K562 (cell line): ENCODE measurements around the gene TARBP1. TPM values are rescaled to one million over a fixed set of nuclear protein-coding genes. Genes with fewer than 3 reads are reported as not detected.

Experiments used
- ADNP ChIP-seq: fragments of 200-800 bp; sonication (Bioruptor generic); IDR thresholded peaks from 2 replicates; pipeline ENCODE4 v1.6.1; 2016; ENCODE audit warnings: missing genetic modification characterization, missing compliant biosample characterization
- ASH1L ChIP-seq: fragments of 450-650 bp; IDR thresholded peaks from 2 replicates; pipeline ENCODE4 v1.6.1; 2018; ENCODE audit warnings: borderline replicate concordance, mild to moderate bottlenecking, low read depth; ENCODE audit not compliant: partially characterized antibody
- ATF1 ChIP-seq, 2 experiments: fragments of 450-650 bp in 1 of 2; IDR thresholded peaks; 2 replicates each; pipeline ENCODE4 v1.6.1; 2016; ENCODE audit warnings: missing compliant biosample characterization in 1 of 2, missing genetic modification characterization in 1 of 2
- C11orf30 ChIP-seq: fragments of 450-650 bp; IDR thresholded peaks from 2 replicates; pipeline ENCODE4 v1.6.1; 2016; ENCODE audit warnings: low read depth, mild to moderate bottlenecking
- CCAR2 ChIP-seq: fragments of 200-400 bp; formaldehyde crosslinking; IDR thresholded peaks from 2 replicates; pipeline ENCODE4 v1.6.1; 2017; ENCODE audit warnings: mild to moderate bottlenecking, low read depth, low read length
- CREBBP ChIP-seq: IDR thresholded peaks from one replicate; pipeline ENCODE4 v1.6.1; 2012; ENCODE audit warnings: low read depth, mild to moderate bottlenecking, control low read depth, inconsistent platforms, low read length
- FOXJ2 ChIP-seq: fragments of 200-800 bp; sonication (Bioruptor generic); IDR thresholded peaks from 2 replicates; pipeline ENCODE4 v1.6.1; 2016; ENCODE audit warnings: missing genetic modification characterization, missing compliant biosample characterization
- HDAC2 ChIP-seq: fragments of 450-650 bp; IDR thresholded peaks from 2 replicates; pipeline ENCODE4 v1.6.1; 2016; ENCODE audit warnings: mild to moderate bottlenecking
- KDM1A ChIP-seq, 2 experiments: fragments of 450-650 bp; IDR thresholded peaks; 2 replicates each; pipeline ENCODE4 v1.6.1; 2016; ENCODE audit warnings: mild to moderate bottlenecking in 2 of 2
- MAFG ChIP-seq: fragments of 450-650 bp; conservative IDR thresholded peaks from 2 replicates; pipeline ENCODE4 v1.6.1; 2016; ENCODE audit warnings: missing genetic modification characterization, missing compliant biosample characterization
- NEUROD1 ChIP-seq: fragments of 150-350 bp; IDR thresholded peaks from 2 replicates; pipeline ENCODE4 v1.6.1; 2014; ENCODE audit warnings: borderline replicate concordance, low read length, low read depth; ENCODE audit not compliant: partially characterized antibody
- NR2C1 ChIP-seq, 2 experiments: fragments of 450-650 bp; IDR thresholded peaks; 2 replicates each; pipeline ENCODE4 v1.6.1; 2017; ENCODE audit warnings: mild to moderate bottlenecking in 2 of 2, antibody characterized with exemption in 1 of 2, inconsistent platforms in 1 of 2, missing compliant biosample characterization in 1 of 2, missing genetic modification characterization in 1 of 2
- RBM15 ChIP-seq: fragments of 200-400 bp; formaldehyde crosslinking; IDR thresholded peaks from 2 replicates; pipeline ENCODE4 v1.6.1; 2018; ENCODE audit warnings: mild to moderate bottlenecking, low read length, moderate library complexity; ENCODE audit not compliant: insufficient read depth
- SMARCA4 ChIP-seq: fragments of 450-650 bp; IDR thresholded peaks from 2 replicates; pipeline ENCODE4 v1.6.1; 2016
- SOX6 ChIP-seq: fragments of 450-650 bp; IDR thresholded peaks from 2 replicates; pipeline ENCODE4 v1.6.1; 2014; ENCODE audit warnings: mild to moderate bottlenecking
- TRIM24 ChIP-seq, 2 experiments: fragments of 450-650 bp; IDR thresholded peaks; 2 replicates each; pipeline ENCODE4 v1.6.1; 2016
- ZNF780A ChIP-seq: fragments of 250-450 bp; sonication (Bioruptor Pico); IDR thresholded peaks from 2 replicates; pipeline ENCODE4 v1.5.0; 2021; ENCODE audit warnings: mild to moderate bottlenecking
- polyA plus RNA-seq, 8 experiments: library from polyadenylated mRNA; depleted of rRNA in 4 of 8; stranded (reverse) in 5 of 8; unstranded in 3 of 8; fragments of >200 nt; fragmentation: Nextera tagmentation in 2 of 8; fragmentation: Illumina TruSeq in 1 of 8; extraction: Ambion mirVana in 2 of 8; extraction: Trizol in 1 of 8; gene quantifications; 2 replicates each; pipeline versions ENCODE4 v1.2.1 to v1.2.3, GENCODE V29; 2011 to 2014; ENCODE audit warnings: inconsistent platforms in 1 of 8, missing spikeins in 1 of 8
- total RNA-seq, 7 experiments: library from RNA; depleted of rRNA in 6 of 7; stranded (reverse); fragments of >200 nt in 6 of 7; fragmentation: Illumina TruSeq in 2 of 7; extraction: Trizol in 2 of 7; gene quantifications; 2 replicates each; pipeline versions ENCODE4 v1.2.1 to v1.2.3, GENCODE V29; 2011 to 2021; ENCODE audit warnings: low replicate concordance in 1 of 7
- TF ChIP-seq, protein P1 (sequence below): sonication (generic); formaldehyde crosslinking; IDR thresholded peaks from 2 replicates; pipeline ENCODE4 v1.8.0; 2022; ENCODE audit warnings: mild to moderate bottlenecking, missing genetic modification reagents
- TF ChIP-seq, protein P2 (sequence below): fragments of 250-450 bp; sonication (Bioruptor Pico); IDR thresholded peaks from 2 replicates; pipeline ENCODE4 v1.4.0; 2020
- TF ChIP-seq, protein P3 (sequence below): fragments of 450-650 bp; IDR thresholded peaks from one replicate; pipeline ENCODE4 v1.6.1; 2018; ENCODE audit warnings: mild to moderate bottlenecking, moderate library complexity; ENCODE audit not compliant: partially characterized antibody
- TF ChIP-seq, protein P4 (sequence below): fragments of 450-650 bp; IDR thresholded peaks from 2 replicates; pipeline ENCODE4 v1.6.1; 2016; ENCODE audit warnings: antibody characterized with exemption

Gene TARBP1
- total and polyA plus RNA-seq, 9 of the 15 experiments (the other 6 are each of a cell fraction or from before 2014, with no cell fraction given): 8.8 to 48.0 (median 22.9) TPM

DNA sequence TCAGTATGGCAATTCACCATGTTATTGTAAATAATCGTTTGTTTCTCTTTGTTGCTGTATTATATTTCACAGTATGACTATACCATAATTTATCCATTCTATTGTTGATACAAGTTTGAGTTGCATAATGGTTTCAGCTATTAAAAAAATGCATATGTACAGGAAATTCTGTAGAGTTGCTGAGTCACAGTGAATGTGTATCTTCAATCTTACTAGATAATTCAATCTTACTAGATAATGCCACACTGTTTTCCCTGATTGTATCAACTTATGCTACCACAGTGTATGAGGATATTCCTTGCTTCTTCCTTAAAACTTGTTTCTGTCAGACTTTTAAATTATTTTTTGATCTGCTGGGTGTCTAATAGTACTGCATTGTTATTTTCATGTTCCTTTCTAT lies 109.2 kb downstream of the TARBP1 start (continued):
- TF ChIP-seq, protein P1, sequence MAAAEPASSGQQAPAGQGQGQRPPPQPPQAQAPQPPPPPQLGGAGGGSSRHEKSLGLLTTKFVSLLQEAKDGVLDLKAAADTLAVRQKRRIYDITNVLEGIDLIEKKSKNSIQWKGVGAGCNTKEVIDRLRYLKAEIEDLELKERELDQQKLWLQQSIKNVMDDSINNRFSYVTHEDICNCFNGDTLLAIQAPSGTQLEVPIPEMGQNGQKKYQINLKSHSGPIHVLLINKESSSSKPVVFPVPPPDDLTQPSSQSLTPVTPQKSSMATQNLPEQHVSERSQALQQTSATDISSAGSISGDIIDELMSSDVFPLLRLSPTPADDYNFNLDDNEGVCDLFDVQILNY: no peak
- TF ChIP-seq ATF1 (CRISPR knock-in tag; IDR thresholded peaks at IDR 0.05) (no peak), ATF1 (tag; IDR thresholded peaks at IDR 0.05) (no peak), NEUROD1 (no peak), MAFG (tag) (peak; percentile 96), CREBBP (no peak), ZNF780A (CRISPR knock-in tag) (no peak), SOX6 (peak; percentile 75; the same call in 1 of the 2 replicates), ADNP (0 out of 2 replicates have a peak, but pooled peaks have one; percentile 19), KDM1A (IDR thresholded peaks at IDR 0.05) (peak in 1 of 2 experiments; percentile 13; a peak in 1 of 4 replicates), HDAC2 (peak; percentile 68), ASH1L (peak; percentile 36), RBM15 (no peak), SMARCA4 (peak; percentile 84), CCAR2 (no peak), C11orf30 (peak; percentile 92), TRIM24 (IDR thresholded peaks at IDR 0.05) (peak; percentile 51 to 71; a peak in 2 of 4 replicates), FOXJ2 (peak; percentile 34; the same call in 1 of the 2 replicates), NR2C1 (IDR thresholded peaks at IDR 0.05) (no peak), NR2C1 (tag; IDR thresholded peaks at IDR 0.05) (no peak)
- TF ChIP-seq, protein P2, sequence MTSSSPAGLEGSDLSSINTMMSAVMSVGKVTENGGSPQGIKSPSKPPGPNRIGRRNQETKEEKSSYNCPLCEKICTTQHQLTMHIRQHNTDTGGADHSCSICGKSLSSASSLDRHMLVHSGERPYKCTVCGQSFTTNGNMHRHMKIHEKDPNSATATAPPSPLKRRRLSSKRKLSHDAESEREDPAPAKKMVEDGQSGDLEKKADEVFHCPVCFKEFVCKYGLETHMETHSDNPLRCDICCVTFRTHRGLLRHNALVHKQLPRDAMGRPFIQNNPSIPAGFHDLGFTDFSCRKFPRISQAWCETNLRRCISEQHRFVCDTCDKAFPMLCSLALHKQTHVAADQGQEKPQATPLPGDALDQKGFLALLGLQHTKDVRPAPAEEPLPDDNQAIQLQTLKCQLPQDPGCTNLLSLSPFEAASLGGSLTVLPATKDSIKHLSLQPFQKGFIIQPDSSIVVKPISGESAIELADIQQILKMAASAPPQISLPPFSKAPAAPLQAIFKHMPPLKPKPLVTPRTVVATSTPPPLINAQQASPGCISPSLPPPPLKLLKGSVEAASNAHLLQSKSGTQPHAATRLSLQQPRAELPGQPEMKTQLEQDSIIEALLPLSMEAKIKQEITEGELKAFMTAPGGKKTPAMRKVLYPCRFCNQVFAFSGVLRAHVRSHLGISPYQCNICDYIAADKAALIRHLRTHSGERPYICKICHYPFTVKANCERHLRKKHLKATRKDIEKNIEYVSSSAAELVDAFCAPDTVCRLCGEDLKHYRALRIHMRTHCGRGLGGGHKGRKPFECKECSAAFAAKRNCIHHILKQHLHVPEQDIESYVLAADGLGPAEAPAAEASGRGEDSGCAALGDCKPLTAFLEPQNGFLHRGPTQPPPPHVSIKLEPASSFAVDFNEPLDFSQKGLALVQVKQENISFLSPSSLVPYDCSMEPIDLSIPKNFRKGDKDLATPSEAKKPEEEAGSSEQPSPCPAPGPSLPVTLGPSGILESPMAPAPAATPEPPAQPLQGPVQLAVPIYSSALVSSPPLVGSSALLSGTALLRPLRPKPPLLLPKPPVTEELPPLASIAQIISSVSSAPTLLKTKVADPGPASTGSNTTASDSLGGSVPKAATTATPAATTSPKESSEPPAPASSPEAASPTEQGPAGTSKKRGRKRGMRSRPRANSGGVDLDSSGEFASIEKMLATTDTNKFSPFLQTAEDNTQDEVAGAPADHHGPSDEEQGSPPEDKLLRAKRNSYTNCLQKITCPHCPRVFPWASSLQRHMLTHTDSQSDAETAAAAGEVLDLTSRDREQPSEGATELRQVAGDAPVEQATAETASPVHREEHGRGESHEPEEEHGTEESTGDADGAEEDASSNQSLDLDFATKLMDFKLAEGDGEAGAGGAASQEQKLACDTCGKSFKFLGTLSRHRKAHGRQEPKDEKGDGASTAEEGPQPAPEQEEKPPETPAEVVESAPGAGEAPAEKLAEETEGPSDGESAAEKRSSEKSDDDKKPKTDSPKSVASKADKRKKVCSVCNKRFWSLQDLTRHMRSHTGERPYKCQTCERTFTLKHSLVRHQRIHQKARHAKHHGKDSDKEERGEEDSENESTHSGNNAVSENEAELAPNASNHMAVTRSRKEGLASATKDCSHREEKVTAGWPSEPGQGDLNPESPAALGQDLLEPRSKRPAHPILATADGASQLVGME: no peak
- TF ChIP-seq, protein P3, sequence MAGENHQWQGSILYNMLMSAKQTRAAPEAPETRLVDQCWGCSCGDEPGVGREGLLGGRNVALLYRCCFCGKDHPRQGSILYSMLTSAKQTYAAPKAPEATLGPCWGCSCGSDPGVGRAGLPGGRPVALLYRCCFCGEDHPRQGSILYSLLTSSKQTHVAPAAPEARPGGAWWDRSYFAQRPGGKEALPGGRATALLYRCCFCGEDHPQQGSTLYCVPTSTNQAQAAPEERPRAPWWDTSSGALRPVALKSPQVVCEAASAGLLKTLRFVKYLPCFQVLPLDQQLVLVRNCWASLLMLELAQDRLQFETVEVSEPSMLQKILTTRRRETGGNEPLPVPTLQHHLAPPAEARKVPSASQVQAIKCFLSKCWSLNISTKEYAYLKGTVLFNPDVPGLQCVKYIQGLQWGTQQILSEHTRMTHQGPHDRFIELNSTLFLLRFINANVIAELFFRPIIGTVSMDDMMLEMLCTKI: no peak
- TF ChIP-seq, protein P4, sequence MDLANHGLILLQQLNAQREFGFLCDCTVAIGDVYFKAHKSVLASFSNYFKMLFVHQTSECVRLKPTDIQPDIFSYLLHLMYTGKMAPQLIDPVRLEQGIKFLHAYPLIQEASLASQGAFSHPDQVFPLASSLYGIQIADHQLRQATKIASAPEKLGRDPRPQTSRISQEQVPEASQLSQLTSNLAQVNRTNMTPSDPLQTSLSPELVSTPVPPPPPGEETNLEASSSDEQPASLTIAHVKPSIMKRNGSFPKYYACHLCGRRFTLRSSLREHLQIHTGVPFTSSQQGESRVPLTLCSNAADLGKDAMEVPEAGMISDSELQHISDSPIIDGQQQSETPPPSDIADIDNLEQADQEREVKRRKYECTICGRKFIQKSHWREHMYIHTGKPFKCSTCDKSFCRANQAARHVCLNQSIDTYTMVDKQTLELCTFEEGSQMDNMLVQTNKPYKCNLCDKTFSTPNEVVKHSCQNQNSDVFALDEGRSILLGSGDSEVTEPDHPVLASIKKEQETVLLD: peak; percentile 65; the same call in 1 of the 2 replicates
